GM18520 (cell line): Measurements from ENCODE around the gene MIGA1.
"Not testable (repeated sequence)": the region's sequence is repeated elsewhere in the genome, so short reads cannot be mapped to it uniquely, and the experiment has no call there.

Source experiments
- ATAC-seq: cut with Tn5 transposase; IDR thresholded peaks from one replicate; pipeline ENCODE4 v1.9.1; 2021; ENCODE audit not compliant: unreplicated experiment

MIGA1 gene

GRCh38 chr1:77779529-77780281 lies at the start of gene MIGA1:
MIGA1 (plus strand) TSS chr1:77779649; CDS start chr1:77783253, 3,604 bp downstream.
- peak; percentile 85 for ATAC-seq

- no peak for ATAC-seq
Observed at GRCh38 chr1:77732090-77732489, 47.4 kb upstream of the MIGA1 start.

GRCh38 chr1:77739235-77739634 lies 40.2 kb upstream of the MIGA1 start:
- ATAC-seq = no peak

- ATAC-seq = no peak
Observed at GRCh38 chr1:77741316-77741715, 38.1 kb upstream of the MIGA1 start.

GRCh38 chr1:77742011-77742555 lies 37.4 kb upstream of the MIGA1 start:
- ATAC-seq = no peak

GRCh38 chr1:77744576-77744975 lies 34.9 kb upstream of the MIGA1 start:
- no peak for ATAC-seq

GRCh38 chr1:77749489-77749888 lies 30.0 kb upstream of the MIGA1 start:
- ATAC-seq = not testable (repeated sequence)

GRCh38 chr1:77756052-77756754 lies 23.2 kb upstream of the MIGA1 start:
- no peak for ATAC-seq

- no peak for ATAC-seq
Observed at GRCh38 chr1:77757066-77757584, 22.3 kb upstream of the MIGA1 start.

GRCh38 chr1:77757603-77758002 lies 21.8 kb upstream of the MIGA1 start:
- no peak for ATAC-seq

- ATAC-seq = peak; percentile 94
Observed at GRCh38 chr1:77759071-77760028, 20.1 kb upstream of the MIGA1 start, which contains the start of gene USP33. USP33 (minus strand) TSS chr1:77759852; CDS start chr1:77741697, 18,155 bp downstream.

- no peak for ATAC-seq
Observed at GRCh38 chr1:77762072-77762476, 17.4 kb upstream of the MIGA1 start.

GRCh38 chr1:77768006-77768405 lies 11.4 kb upstream of the MIGA1 start:
- ATAC-seq = no peak

GRCh38 chr1:77776007-77776700 lies 3.3 kb upstream of the MIGA1 start:
- no peak for ATAC-seq

GRCh38 chr1:77781683-77782082 lies 2.2 kb downstream of the MIGA1 start:
- ATAC-seq = peak; percentile 53

GRCh38 chr1:77783141-77783540 lies 3.7 kb downstream of the MIGA1 start:
- ATAC-seq = no peak

- not testable (repeated sequence) for ATAC-seq
Observed at GRCh38 chr1:77786093-77786741, 6.8 kb downstream of the MIGA1 start.

GRCh38 chr1:77794550-77794949 lies 15.1 kb downstream of the MIGA1 start:
- no peak for ATAC-seq

GRCh38 chr1:77796695-77797405 lies 17.4 kb downstream of the MIGA1 start:
- ATAC-seq = no peak
